ENCODE data around the gene GNGT1.

GNGT1 gene

GRCh38 chr7:93938293-93938692 is 31.9 kb downstream of the GNGT1 start:
- in situ Hi-C loops (cut with HindIII; ENCODE audit: low sequenced_read_pairs) = no loop called here

GRCh38 chr7:93941945-93942344 is 35.6 kb downstream of the GNGT1 start:
- in situ Hi-C loops (cut with HindIII; ENCODE audit: low sequenced_read_pairs) = no loop called here

GRCh38 chr7:93943816-93944540 is 37.6 kb downstream of the GNGT1 start:
- in situ Hi-C loops (cut with HindIII; ENCODE audit: low sequenced_read_pairs) = no loop called here

GRCh38 chr7:93944673-93945072 is 38.3 kb downstream of the GNGT1 start:
- in situ Hi-C loops (cut with HindIII; ENCODE audit: low sequenced_read_pairs) = no loop called here

DNA sequence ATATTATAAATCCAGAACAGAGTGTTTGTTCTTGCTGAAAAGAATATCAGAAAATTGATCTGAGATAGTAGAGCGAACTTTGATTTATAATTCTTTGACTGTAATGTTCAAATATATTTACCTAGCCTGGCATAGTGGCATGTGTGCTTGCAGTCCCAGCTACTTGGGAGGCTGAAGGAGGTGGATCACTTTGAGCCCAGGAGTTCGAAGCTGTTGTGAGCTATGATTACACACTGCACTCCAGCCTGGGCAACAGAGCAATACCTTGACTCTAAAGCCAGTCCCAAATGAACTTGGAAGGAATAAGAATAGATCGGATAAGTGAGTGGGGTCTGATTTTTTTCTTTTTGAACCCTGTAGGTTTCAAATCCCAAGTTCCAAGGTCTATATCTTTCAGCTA is 38.7 kb downstream of the GNGT1 start:
- in situ Hi-C loops (cut with HindIII; ENCODE audit: low sequenced_read_pairs) = no loop called here

- in situ Hi-C loops (cut with HindIII; ENCODE audit: low sequenced_read_pairs) = no loop called here
These were observed 39.6 kb downstream of the GNGT1 start for GRCh38 chr7:93945756-93946535.

GRCh38 chr7:93948106-93948505 is 41.7 kb downstream of the GNGT1 start:
- in situ Hi-C loops (cut with HindIII; ENCODE audit: low sequenced_read_pairs) = no loop called here

GRCh38 chr7:93948873-93949272 is 42.5 kb downstream of the GNGT1 start:
- in situ Hi-C loops (cut with HindIII; ENCODE audit: low sequenced_read_pairs) = no loop called here

DNA sequence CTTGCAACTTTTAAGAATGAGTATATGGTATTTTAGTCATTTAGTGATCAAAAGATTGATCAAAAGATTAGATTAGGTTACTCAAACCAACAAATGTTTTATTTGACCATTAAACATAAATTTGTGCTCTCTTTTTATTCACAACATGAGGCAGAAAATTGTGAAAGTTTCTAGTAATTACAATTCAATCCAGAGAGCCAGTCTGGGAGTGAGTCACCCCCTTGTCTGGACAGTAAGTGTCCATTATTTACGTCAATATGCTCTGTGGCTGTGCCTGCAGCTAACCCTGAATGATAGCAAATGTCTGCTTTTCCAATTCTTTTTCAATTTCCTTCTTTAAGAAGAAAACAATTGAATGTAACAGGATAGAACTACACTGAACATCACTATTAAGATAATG is 43.1 kb downstream of the GNGT1 start:
- in situ Hi-C loops (cut with HindIII; ENCODE audit: low sequenced_read_pairs) = no loop called here

DNA sequence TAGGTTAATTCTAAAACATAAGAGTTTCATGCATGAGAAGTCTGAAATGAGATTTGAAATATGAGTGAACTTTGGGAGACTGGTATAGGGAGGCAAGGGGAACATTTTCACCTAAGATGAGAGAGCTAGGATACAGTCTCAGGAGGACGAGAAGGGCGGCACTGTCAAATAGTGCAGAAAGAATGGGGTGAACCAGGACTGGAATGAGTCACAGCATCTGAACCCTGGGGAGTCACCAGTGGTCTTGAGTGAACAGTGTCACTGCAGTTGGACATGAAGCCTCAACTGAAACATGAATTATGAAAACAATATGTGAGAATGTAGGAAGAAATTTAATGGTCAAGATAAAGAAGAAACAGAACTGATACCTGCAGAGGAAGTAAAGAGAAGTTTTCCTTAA is 48.9 kb downstream of the GNGT1 start:
- in situ Hi-C loops (cut with HindIII; ENCODE audit: low sequenced_read_pairs) = no loop called here

DNA sequence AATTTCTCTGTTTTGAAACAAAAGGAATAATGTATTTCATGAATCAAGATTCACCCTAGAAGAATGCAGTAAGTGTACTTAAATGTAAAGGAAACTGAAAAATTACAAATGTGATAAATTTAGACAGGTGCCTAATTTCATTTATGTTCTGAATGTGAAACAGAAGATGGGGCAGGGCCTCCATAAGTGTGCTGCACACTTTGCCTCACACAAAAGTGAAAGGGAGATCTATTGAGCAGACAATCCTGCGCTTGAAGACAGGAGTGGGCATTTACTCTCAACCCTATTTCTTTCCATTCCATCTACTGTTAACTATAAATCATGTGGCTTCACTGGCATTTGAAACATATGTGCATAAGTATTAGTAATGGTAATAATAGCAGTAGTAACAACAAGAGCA is 51.4 kb downstream of the GNGT1 start:
- in situ Hi-C loops (cut with HindIII; ENCODE audit: low sequenced_read_pairs) = no loop called here

GRCh38 chr7:93958216-93958615 is 51.8 kb downstream of the GNGT1 start:
- in situ Hi-C loops (cut with HindIII; ENCODE audit: low sequenced_read_pairs) = no loop called here

GRCh38 chr7:93958651-93959050 is 52.3 kb downstream of the GNGT1 start:
- in situ Hi-C loops (cut with HindIII; ENCODE audit: low sequenced_read_pairs) = no loop called here
